SH-SY5Y (cell line): Measurements from ENCODE around the gene ATPAF2.
A peak's percentile ranks its signal among the peaks of the same experiment; 100 is the strongest.

Experiments used
- GATA2 ChIP-seq: IDR thresholded peaks from 2 replicates; pipeline ENCODE4 v1.6.1; 2011; ENCODE audit warnings: mild to moderate bottlenecking, low read depth, low read length
- GATA3 ChIP-seq: IDR thresholded peaks from 2 replicates; pipeline ENCODE4 v1.6.1; 2011; ENCODE audit warnings: low read depth, mild to moderate bottlenecking, low read length, moderate library complexity

Gene ATPAF2

GRCh38 chr17:18009609-18010420, 29.2 kb downstream of the ATPAF2 start:
- TF ChIP-seq GATA3: no peak; the same call in none of the 2 replicates
- peak; percentile 91 for TF ChIP-seq GATA2

DNA sequence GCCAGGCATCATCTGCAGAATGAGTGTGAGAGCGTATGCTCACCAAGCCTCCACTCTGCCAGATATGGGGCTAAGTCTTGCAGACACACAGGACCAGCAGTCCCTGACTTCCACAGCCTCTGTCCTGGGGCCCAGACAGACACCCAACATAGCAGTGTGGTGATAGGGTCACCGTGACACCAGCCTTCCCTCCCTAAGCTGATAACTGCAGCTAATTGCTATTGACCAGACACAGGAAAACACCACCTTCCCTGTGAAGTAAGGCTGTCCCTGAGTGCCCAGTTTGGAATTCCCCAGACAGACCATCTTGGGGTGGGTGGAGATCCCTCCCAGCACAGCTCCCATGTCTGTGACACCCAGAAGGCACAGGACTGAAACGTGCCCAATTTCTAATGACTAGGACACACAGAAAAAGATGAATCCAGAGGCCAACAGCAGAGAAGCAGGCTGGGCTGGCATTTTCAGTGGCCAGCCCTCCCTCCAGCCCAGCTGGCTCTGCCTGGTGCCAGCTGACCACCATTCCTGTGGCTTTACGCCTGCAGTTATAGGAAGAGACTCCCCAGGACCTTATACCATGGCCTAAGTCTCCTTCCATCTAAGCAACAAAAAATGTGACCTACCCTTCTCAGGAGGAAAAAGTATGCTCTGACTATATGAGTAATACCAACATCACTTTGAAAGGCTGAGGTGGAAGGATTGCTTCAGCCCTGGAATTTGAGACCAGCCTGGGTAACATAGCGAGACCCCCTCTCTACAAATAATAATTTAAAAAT, 30.3 kb downstream of the ATPAF2 start:
- no peak for TF ChIP-seq GATA2
- TF ChIP-seq GATA3: no peak

- TF ChIP-seq GATA3 (no peak), GATA2 (no peak)
These were observed 32.3 kb downstream of the ATPAF2 start for GRCh38 chr17:18006495-18007239.

- TF ChIP-seq GATA3 (no peak), GATA2 (no peak)
These were observed 33.5 kb downstream of the ATPAF2 start for GRCh38 chr17:18005496-18005895.

DNA sequence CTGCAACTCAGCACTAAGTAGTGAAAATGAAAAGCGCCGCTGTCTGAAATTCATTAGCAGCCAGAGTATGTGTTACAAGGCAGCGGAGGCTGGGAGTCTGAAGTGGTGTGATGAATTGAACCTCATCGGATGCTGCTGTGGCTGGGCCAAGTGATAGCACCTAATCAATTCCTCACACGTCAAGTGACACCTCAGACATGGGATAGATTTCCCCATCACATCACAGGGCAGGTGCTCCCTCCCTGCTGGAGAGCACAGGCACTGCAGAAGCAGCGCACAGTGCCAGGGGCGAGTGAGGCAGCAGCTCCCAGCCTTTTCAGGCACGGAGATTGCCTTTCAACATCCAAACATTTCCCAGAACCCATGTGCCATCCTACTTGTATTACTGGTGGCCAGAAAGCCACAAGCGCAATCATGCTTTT, 34.1 kb downstream of the ATPAF2 start:
- TF ChIP-seq GATA3: no peak
- no peak for TF ChIP-seq GATA2

GRCh38 chr17:18004345-18004744, 34.6 kb downstream of the ATPAF2 start:
- TF ChIP-seq GATA2 (no peak), GATA3 (no peak)

- TF ChIP-seq GATA2: no peak
These were observed 36.8 kb downstream of the ATPAF2 start for GRCh38 chr17:18002171-18002570.

DNA sequence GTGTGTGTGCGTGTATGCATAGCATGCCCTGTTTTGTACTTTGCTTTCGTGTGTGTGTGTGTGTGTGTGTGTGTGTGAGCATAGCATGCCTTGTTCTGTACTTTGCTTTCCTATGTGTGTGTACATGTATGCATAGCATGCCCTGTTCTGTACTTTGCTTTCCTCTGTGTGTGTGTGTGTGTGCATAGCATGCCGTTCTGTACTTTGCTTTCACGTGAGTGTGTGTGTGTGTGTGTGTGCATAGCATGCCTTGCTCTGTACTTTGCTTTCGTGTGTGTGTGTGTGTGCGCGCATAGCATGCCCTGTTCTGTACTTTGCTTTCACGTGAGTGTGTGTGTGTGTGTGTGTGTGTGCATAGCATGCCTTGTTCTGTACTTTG, 38.9 kb downstream of the ATPAF2 start:
- no peak for TF ChIP-seq GATA3
- no peak for TF ChIP-seq GATA2

- TF ChIP-seq GATA3 (no peak), GATA2 (no peak)
These were observed 39.5 kb downstream of the ATPAF2 start for GRCh38 chr17:17999364-18000029.

GRCh38 chr17:17998934-17999333, 40.0 kb downstream of the ATPAF2 start:
- TF ChIP-seq GATA3: no peak
- TF ChIP-seq GATA2: no peak

GRCh38 chr17:17994271-17995069, 44.5 kb downstream of the ATPAF2 start:
- TF ChIP-seq GATA2: no peak
- TF ChIP-seq GATA3: no peak

DNA sequence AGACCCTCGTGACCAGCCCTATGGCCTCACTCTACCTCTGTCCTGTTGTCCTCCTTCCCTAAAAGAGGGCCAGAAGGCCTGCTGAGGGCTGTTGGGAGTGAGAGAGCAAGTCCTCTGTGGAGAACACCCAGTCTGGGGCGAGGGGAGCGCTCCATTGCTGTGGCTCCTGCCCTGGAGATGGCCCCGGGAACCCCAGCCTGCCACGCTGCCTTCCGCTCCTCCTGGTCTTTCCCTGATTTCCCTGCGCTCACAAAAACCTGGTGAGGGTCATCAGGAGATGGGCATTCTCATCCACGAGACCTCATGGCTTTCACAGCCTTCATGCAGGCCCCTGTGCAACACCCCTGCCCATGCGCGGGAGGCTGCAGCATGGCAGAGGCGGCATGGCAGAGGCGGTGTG, 45.1 kb downstream of the ATPAF2 start:
- no peak for TF ChIP-seq GATA2
- no peak for TF ChIP-seq GATA3

DNA sequence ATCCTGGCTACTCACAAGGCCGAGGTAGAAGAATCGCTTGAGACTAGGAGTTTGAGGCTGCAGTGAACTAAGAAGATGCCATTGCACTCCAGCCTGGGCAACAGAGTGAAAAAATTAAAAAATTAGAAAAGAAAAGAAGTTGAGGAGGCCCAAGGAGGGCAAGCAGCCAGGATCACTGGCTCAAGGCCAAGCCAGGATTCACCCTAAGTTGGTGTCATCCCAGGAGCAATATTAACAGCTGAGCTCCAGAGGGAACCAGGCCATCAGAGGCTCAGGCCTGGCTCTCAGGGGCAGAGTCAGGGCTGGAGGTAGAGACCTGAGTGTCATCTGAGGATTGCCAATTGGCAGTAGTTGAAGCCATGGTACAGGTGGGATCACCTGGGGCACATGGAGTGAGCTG, 45.6 kb downstream of the ATPAF2 start:
- no peak for TF ChIP-seq GATA2
- TF ChIP-seq GATA3: no peak

DNA sequence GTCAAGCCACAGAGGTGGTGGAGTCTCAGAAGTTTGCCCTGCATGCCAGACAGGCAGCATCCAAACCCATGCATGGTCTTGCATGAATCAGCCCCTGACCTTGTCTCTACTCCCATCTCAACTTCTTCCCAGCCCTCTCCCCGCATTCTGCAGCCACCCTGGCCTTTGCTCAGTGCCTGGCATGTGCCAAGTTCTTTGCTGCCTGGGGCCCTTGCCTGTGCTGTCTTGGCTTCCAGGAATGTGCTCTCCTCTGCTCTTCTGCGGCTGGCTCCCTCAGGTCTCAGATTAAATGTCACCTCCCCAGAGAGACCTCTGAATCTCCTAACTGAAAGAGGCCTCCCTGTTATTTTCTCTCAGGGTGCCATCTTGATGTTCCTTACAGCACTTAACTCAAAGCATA, 48.7 kb downstream of the ATPAF2 start:
- no peak for TF ChIP-seq GATA2
- TF ChIP-seq GATA3: no peak
